Esophagus muscularis mucosa (tissue), 4 donors: ENCODE data around the gene MAP3K4. TPM values are rescaled to one million over a fixed set of nuclear protein-coding genes. Genes with fewer than 3 reads are reported as not detected.
A peak's percentile ranks its signal among the peaks of the same experiment; 100 is the strongest.

Source experiments
- DNase-seq: peaks from one replicate; pipeline ENCODE4 v3.0.0-alpha.2; 2017; ENCODE audit errors: extremely low spot score
- H3K27ac ChIP-seq, 4 donors: fragments of 200-600 bp; sonication (generic); replicated peaks in 1 of 4; 1 replicate in 3 of 4; 2 replicates in 1 of 4; pipeline ENCODE4 v1.5.1; 2016 to 2019; ENCODE audit warnings: mild to moderate bottlenecking in 1 of 4
- H3K27me3 ChIP-seq, 4 donors: fragments of 200-600 bp; sonication (generic); one replicate each; pipeline versions ENCODE4 v1.5.1 to v1.6.0; 2016 to 2019
- H3K36me3 ChIP-seq, 4 donors: fragments of 200-600 bp; sonication (generic); one replicate each; pipeline ENCODE4 v1.5.1; 2016 to 2019
- H3K4me1 ChIP-seq, 4 donors: fragments of 200-600 bp; sonication (generic); one replicate each; pipeline ENCODE4 v1.5.1; 2016 to 2019
- H3K4me3 ChIP-seq, 4 donors: fragments of 200-600 bp; sonication (generic); 1 replicate in 2 of 4; 2 replicates in 2 of 4; pipeline ENCODE4 v1.5.1; 2016 to 2019; ENCODE audit warnings: mild to moderate bottlenecking in 4 of 4, moderate library complexity in 1 of 4
- H3K9me3 ChIP-seq, 4 donors: fragments of 200-600 bp; sonication (generic); 1 replicate in 3 of 4; 2 replicates in 1 of 4; pipeline ENCODE4 v1.5.1; 2016 to 2019
- CTCF ChIP-seq, 3 experiments: fragments of 200-600 bp in 2 of 3; fragments of 450-650 bp in 1 of 3; sonication (generic) in 2 of 3; IDR thresholded peaks; one replicate each; pipeline ENCODE4 v1.5.1; 2017 to 2019; ENCODE audit warnings: antibody characterized with exemption in 3 of 3, mild to moderate bottlenecking in 2 of 3, moderate library complexity in 1 of 3
- EP300 ChIP-seq: sonication (generic); formaldehyde crosslinking; IDR thresholded peaks from one replicate; pipeline ENCODE4 v1.6.1; 2017; ENCODE audit warnings: antibody characterized with exemption
- POLR2A ChIP-seq: fragments of 450-650 bp; IDR thresholded peaks from one replicate; pipeline ENCODE4 v1.6.1; 2017; ENCODE audit warnings: antibody characterized with exemption, moderate library complexity, mild to moderate bottlenecking, low read depth
- POLR2AphosphoS5 ChIP-seq, 2 donors: sonication (generic); formaldehyde crosslinking; IDR thresholded peaks; one replicate each; pipeline ENCODE4 v1.6.1; 2017; ENCODE audit warnings: antibody characterized with exemption in 2 of 2
- WGBS: methylation state at CpG from one replicate; pipeline ENCODE4 v1.1.5; 2018; 5-methylcytosine and 5-hydroxymethylcytosine counted together
- intact Hi-C: fragments of 100-400 bp; cut with DNase I; formaldehyde crosslinking; loops from one replicate; pipeline ENCODE4 v1.15.1; 2023
- total RNA-seq, 4 donors: library from RNA; depleted of rRNA; stranded (reverse); fragments of >200 nt; gene quantifications; one replicate each; pipeline versions ENCODE4 v1.1.0 to v1.2.1, GENCODE V29; 2016

MAP3K4 gene
- total RNA-seq, 4 donors from 2014 or later, result 17.9 to 22.8 (median 21.5) TPM

DNA sequence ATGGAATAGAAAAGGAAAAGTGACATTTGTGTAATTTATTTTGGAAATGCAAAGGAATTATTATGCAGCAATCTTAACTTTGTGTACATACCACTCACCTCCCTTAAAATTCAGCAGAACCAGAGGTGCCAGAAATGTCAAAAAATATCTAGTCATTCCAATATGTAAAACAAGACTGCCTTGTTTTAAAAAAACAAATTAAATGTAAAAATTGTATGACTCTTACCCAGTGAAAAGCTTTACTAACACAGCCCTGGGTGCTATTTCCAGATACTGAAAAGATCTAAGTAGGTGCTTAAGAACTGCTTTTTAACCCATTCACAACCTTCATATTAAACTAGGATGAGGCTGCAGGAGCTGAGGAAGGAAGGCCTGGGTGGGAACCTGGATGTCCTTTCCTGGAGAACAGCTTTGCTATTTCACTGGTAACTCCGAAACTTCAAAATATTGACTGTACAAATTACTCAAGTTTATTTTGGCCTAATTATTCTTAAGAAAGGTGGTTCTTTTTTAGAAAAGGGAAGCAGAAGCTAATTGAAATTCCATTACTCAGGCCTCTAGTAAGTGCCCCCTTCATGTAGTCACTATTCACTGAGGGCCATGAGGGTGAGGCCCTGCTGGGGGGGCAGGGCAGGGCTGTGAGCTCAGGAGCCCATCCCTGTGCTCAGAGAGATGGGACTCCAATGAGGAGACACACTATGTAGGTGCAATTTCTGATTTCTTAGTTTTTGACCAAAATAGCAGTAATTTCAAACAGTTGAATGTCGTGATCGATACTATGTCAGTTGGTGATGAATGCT lies 139.6 kb downstream of the MAP3K4 start:
- Histone ChIP-seq H3K4me1 (peaks cover 0 to 11% (median 0%) of the 10 kb centered on the region in 4 donors), H3K9me3 (no peaks in the 10 kb centered on the region), H3K36me3 (peaks cover 0 to 59% (median 37%) of the 10 kb centered on the region in 4 donors), H3K4me3 (no peak overlapping the region), H3K27me3 (no peaks in the 10 kb centered on the region), H3K27ac (no peak overlapping the region)
- peak; percentile 31 for DNase-seq
- TF ChIP-seq POLR2AphosphoS5 (IDR thresholded peaks at IDR 0.05) (no peak), EP300 (no peak), POLR2A (no peak), CTCF (IDR thresholded peaks at IDR 0.05) (no peak)
- intact Hi-C loops, result no loop called here
- 98% methylated on average over 3 of the region's 3 CpGs for WGBS

- WGBS, result 97% methylated on average over 11 of the region's 11 CpGs
- Histone ChIP-seq H3K4me3 (no peak overlapping the region), H3K27ac (no peak overlapping the region), H3K4me1 (peaks cover 0 to 11% (median 0%) of the 10 kb centered on the region in 4 donors), H3K27me3 (no peaks in the 10 kb centered on the region), H3K36me3 (peaks cover 0 to 66% (median 43%) of the 10 kb centered on the region in 4 donors), H3K9me3 (no peaks in the 10 kb centered on the region)
- intact Hi-C loops, result no loop called here
- DNase-seq, result peak; percentile 91
- TF ChIP-seq CTCF (IDR thresholded peaks at IDR 0.05), result no peak
- no peak for TF ChIP-seq POLR2AphosphoS5 (IDR thresholded peaks at IDR 0.05)
- no peak for TF ChIP-seq EP300
- no peak for TF ChIP-seq POLR2A
These were observed 140.8 kb downstream of the MAP3K4 start for GRCh38 chr6:161132384-161132783.

GRCh38 chr6:161133963-161134362 lies 142.4 kb downstream of the MAP3K4 start:
- Histone ChIP-seq H3K9me3 (no peaks in the 10 kb centered on the region), H3K4me1 (peaks cover 0 to 11% (median 0%) of the 10 kb centered on the region in 4 donors), H3K27ac (no peak overlapping the region), H3K27me3 (no peaks in the 10 kb centered on the region), H3K36me3 (peaks cover 0 to 73% (median 45%) of the 10 kb centered on the region in 4 donors), H3K4me3 (no peak overlapping the region)
- DNase-seq, result peak; percentile 77
- WGBS, result 93% methylated on average over 9 of the region's 9 CpGs
- intact Hi-C loops, result no loop called here
- TF ChIP-seq POLR2A (no peak), POLR2AphosphoS5 (IDR thresholded peaks at IDR 0.05) (no peak), CTCF (IDR thresholded peaks at IDR 0.05) (no peak), EP300 (no peak)

- TF ChIP-seq POLR2A (no peak), POLR2AphosphoS5 (IDR thresholded peaks at IDR 0.05) (no peak), EP300 (no peak), CTCF (IDR thresholded peaks at IDR 0.05) (no peak)
- intact Hi-C loops, result no loop called here
- H3K27ac ChIP-seq, result no peak overlapping the region
- no peaks in the 10 kb centered on the region for H3K27me3 ChIP-seq
- WGBS, result 91% methylated on average over 13 of the region's 17 CpGs
- H3K9me3 ChIP-seq, result no peaks in the 10 kb centered on the region
- peak; percentile 74 for DNase-seq
- H3K4me1 ChIP-seq, result peaks cover 0 to 17% (median 0%) of the 10 kb centered on the region in 4 donors
- peaks cover 0 to 73% (median 45%) of the 10 kb centered on the region in 4 donors for H3K36me3 ChIP-seq
- no peak overlapping the region for H3K4me3 ChIP-seq
These were observed 143.2 kb downstream of the MAP3K4 start for GRCh38 chr6:161134550-161135298.
